ENCODE results near the gene SNRNP35. TPM values are rescaled to one million over a fixed set of nuclear protein-coding genes. Genes with fewer than 3 reads are reported as not detected.

The SNRNP35 gene
- total and polyA plus RNA-seq, 4 experiments from 2014 or later: 39.0 to 49.5 (median 42.2) TPM

DNA sequence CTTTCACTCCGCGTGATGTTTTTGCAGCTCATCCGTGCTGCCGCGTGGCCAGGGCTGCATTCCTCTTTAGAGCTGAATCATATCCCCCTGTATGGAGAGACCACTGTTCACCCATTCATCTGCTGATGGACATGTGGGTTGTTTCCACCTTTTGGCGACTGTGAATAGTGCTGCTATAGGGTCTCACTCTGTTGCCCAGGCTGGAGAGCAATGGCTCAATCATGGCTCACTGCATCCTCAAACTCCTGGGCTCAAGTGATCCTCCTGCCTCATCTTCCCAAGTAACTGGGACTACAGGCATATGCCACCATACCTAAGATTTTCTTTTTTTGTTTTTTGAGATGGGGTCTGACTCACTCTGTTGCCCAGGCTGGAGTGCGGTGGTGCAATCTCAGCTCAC lies 39.1 kb downstream of the SNRNP35 start:
- Histone ChIP-seq H3K27me3 (ENCODE audit: insufficient read depth, low read length) (no peaks in the 10 kb centered on the region), H3K4me1 (ENCODE audit: insufficient read depth, low read length) (no peaks in the 10 kb centered on the region), H3K27ac (ENCODE audit: low read depth, low read length) (no peak overlapping the region), H3K4me3 (ENCODE audit: low read length in 2 of 2) (no peak overlapping the region), H3K9me3 (ENCODE audit: control insufficient read depth in 1 of 2, low read length in 2 of 2) (no peaks in the 10 kb centered on the region), H3K36me3 (ENCODE audit: insufficient read depth, low read length) (no peaks in the 10 kb centered on the region)
- Mint-ChIP-seq H3K4me1 (peaks cover 0 to 3% (median 0%) of the 10 kb centered on the region in 4 donors), H3K9me3 (no peaks in the 10 kb centered on the region), H3K36me3 (peaks cover 4 to 19% of the 10 kb centered on the region in 2 donors), H3K4me3 (no peak overlapping the region), H3K27ac (no peak overlapping the region), H3K27me3 (no peaks in the 10 kb centered on the region)
- CTCF ChIA-PET (ENCODE audit: partially characterized antibody): interaction anchor here (0.6 kb wide), 1 partner anchor 1656 kb away, joined by 3 read pairs; no protein-coding TSS in a partner anchor
- intact Hi-C loops (cut with micrococcal nuclease): no loop called here
- DNase-seq: no peak
- POLR2A ChIA-PET (ENCODE audit: partially characterized antibody): no interaction called here

DNA sequence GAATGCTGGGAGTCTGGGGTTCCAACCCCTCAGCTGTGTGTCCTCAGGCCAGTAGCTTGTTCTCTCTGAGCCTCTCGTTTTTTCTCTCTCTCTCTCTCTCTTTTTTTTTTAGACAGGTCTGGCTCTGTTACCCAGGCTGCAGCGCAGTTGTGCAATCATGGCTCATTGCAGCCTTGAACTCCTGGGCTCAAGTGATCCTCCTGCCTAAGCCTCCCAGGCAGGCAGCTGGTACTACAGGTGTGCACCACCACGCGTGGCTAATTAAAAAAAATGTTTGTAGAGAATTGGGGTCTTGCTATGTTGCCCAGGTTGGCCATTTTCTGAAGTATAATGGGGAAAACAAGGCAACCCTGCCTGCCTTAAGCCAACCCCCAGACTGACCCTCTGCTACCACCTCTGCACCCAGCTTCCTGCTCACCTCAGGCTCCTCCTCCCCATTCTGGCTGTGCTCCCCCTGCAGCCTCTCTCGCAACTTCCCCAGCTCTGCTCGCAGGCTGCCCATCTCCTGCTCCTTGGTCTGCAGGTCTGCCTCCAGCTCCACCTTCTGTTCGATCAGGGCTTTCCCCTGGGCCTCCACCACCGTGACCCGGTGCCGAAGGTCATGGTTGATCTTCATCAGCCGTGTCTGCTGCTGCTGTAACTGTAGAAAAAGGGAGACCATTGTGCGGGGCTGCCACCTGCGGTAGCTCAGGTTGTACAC lies 40.3 kb downstream of the SNRNP35 start:
- H3K27ac ChIP-seq (ENCODE audit: low read depth, low read length): no peak overlapping the region
- intact Hi-C loops (cut with micrococcal nuclease): no loop called here

DNA sequence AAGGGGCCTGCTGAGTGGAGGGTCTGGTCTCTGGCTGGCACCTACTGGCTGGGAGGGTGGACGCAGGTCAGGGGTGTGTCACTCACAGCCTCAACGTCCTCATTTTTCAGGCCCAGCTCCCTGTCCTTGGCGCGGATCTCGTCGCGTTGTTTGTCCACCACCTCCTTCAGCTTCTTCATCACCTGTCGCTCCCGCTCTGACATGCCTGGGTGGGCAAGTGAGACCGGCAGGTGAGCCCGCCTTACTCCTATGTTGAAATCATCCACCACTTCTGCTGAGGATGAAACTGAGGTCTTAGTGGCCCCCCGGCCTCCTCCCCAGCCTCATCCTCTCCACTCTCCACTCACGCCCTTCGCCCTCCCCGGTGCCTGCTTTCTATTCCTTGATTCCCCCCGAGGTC lies 41.4 kb downstream of the SNRNP35 start:
- ChIA-PET CTCF (ENCODE audit: partially characterized antibody) (no interaction called here), POLR2A (ENCODE audit: partially characterized antibody) (no interaction called here)
- Mint-ChIP-seq H3K36me3 (peaks cover 4 to 17% of the 10 kb centered on the region in 2 donors), H3K27ac (no peak overlapping the region), H3K4me3 (no peak overlapping the region), H3K4me1 (peaks cover 0 to 3% (median 0%) of the 10 kb centered on the region in 4 donors), H3K9me3 (no peaks in the 10 kb centered on the region), H3K27me3 (no peaks in the 10 kb centered on the region)
- Histone ChIP-seq H3K27ac (ENCODE audit: low read depth, low read length) (no peak overlapping the region), H3K36me3 (ENCODE audit: insufficient read depth, low read length) (no peaks in the 10 kb centered on the region), H3K27me3 (ENCODE audit: insufficient read depth, low read length) (no peaks in the 10 kb centered on the region), H3K9me3 (ENCODE audit: control insufficient read depth in 1 of 2, low read length in 2 of 2) (no peaks in the 10 kb centered on the region), H3K4me1 (ENCODE audit: insufficient read depth, low read length) (no peaks in the 10 kb centered on the region), H3K4me3 (ENCODE audit: low read length in 2 of 2) (no peak overlapping the region)
- intact Hi-C loops (cut with micrococcal nuclease): no loop called here
- no peak for DNase-seq

More for the DNA sequence above, 40.3 kb downstream of the SNRNP35 start:
- DNase-seq: no peak
- H3K36me3 Mint-ChIP-seq: peaks cover 4 to 17% of the 10 kb centered on the region in 2 donors
- H3K27me3 Mint-ChIP-seq: no peaks in the 10 kb centered on the region
- no peak overlapping the region for H3K4me3 Mint-ChIP-seq
- no peaks in the 10 kb centered on the region for H3K9me3 Mint-ChIP-seq
- Histone ChIP-seq H3K36me3 (ENCODE audit: insufficient read depth, low read length) (no peaks in the 10 kb centered on the region), H3K4me3 (ENCODE audit: low read length in 2 of 2) (no peak overlapping the region), H3K9me3 (ENCODE audit: control insufficient read depth in 1 of 2, low read length in 2 of 2) (no peaks in the 10 kb centered on the region), H3K4me1 (ENCODE audit: insufficient read depth, low read length) (no peaks in the 10 kb centered on the region), H3K27me3 (ENCODE audit: insufficient read depth, low read length) (no peaks in the 10 kb centered on the region)
- ChIA-PET POLR2A (ENCODE audit: partially characterized antibody) (interaction anchor here (0.6 to 1.5 kb wide), 2 partner anchors 65 to 114 kb away, joined by 3 to 4 read pairs; partner anchors contain the start of gene KMT5A), CTCF (ENCODE audit: partially characterized antibody) (no interaction called here)
- H3K4me1 Mint-ChIP-seq: peaks cover 0 to 3% (median 0%) of the 10 kb centered on the region in 4 donors
- no peak overlapping the region for H3K27ac Mint-ChIP-seq

DNA sequence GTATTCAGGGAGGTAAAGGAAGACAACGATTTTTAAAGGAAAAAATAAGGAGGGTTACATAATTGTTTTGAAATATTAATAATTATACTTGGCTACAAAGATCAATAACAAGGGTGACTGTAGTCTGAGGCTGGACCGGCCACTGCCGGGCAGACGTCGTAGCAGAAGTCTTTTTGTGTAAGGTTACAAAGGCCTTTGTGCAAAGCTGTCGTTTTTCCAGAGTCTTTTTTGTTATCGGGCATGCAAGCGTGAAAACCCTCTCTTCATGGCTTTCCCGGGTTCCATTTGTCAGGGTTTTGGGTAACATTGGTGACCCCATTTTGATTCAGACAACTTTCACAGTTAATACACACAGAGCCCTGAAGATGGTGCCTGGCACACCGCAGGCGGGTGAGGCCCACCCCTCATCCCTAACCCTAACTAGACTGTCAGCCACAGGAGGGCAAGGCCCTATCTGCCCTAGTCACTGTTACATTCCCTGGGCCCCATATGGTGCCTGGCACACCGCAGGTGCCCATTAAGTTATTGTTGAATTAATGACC lies 44.3 kb downstream of the SNRNP35 start:
- Histone ChIP-seq H3K27ac (ENCODE audit: low read depth, low read length) (no peak overlapping the region), H3K4me1 (ENCODE audit: insufficient read depth, low read length) (no peaks in the 10 kb centered on the region), H3K36me3 (ENCODE audit: insufficient read depth, low read length) (no peaks in the 10 kb centered on the region), H3K27me3 (ENCODE audit: insufficient read depth, low read length) (no peaks in the 10 kb centered on the region), H3K9me3 (ENCODE audit: control insufficient read depth in 1 of 2, low read length in 2 of 2) (no peaks in the 10 kb centered on the region), H3K4me3 (ENCODE audit: low read length in 2 of 2) (no peak overlapping the region)
- H3K27ac Mint-ChIP-seq: no peak overlapping the region
- no peak overlapping the region for H3K4me3 Mint-ChIP-seq
- POLR2A ChIA-PET (ENCODE audit: partially characterized antibody): no interaction called here
- H3K36me3 Mint-ChIP-seq: peaks cover 4 to 14% of the 10 kb centered on the region in 2 donors
- H3K27me3 Mint-ChIP-seq: no peaks in the 10 kb centered on the region
- intact Hi-C loops (cut with micrococcal nuclease): no loop called here
- CTCF ChIA-PET (ENCODE audit: partially characterized antibody): no interaction called here
- H3K9me3 Mint-ChIP-seq: no peaks in the 10 kb centered on the region
- no peak for DNase-seq
- H3K4me1 Mint-ChIP-seq: peaks cover 0 to 3% (median 0%) of the 10 kb centered on the region in 4 donors

DNA sequence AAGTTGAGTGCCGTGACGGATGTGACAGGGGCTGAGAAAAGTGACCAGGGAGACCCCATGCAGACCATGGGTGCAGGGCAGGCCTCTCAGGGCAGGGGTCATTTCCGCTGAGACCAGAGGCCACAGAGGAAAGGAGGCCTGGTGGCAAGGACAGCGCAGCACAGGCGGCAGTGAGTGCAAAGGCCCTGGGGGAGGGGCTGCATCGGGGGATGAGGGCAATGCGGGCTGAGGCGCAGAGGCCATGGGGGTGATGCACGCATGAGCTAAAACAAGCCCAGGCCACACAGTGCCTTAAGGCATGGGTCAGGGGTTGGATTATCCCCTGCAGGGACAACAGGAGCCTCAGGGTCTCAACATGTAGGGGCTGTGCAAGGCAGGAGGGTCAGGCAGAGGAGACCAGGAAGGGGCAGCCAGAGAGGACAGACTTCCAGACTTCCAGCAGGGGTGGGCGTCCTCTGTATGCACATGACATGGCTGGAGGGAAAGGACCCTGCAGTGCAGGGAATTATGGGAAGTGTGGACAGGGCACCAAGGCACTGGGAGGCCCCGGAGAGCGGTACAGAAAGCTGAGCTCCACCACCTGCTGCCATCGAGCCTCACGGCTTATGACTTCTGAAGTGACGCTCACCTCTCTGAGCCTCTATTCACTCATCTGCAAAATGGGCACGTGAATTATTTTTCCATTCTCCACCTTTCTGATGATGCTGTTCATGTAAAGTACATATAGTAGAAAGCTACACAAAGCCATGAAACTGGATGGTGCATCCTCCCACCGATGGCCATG lies 48.3 kb downstream of the SNRNP35 start:
- ChIA-PET POLR2A (ENCODE audit: partially characterized antibody) (no interaction called here), CTCF (ENCODE audit: partially characterized antibody) (interaction anchor here (0.6 kb wide), 1 partner anchor 10 kb away, joined by 3 read pairs; no protein-coding TSS in a partner anchor)
- H3K4me3 Mint-ChIP-seq: no peak overlapping the region
- no peak overlapping the region for H3K27ac ChIP-seq (ENCODE audit: low read depth, low read length)
- H3K9me3 Mint-ChIP-seq: no peaks in the 10 kb centered on the region
- intact Hi-C loops (cut with micrococcal nuclease): no loop called here
- no peak overlapping the region for H3K4me3 ChIP-seq (ENCODE audit: low read length in 2 of 2)
- DNase-seq: no peak
- no peaks in the 10 kb centered on the region for H3K9me3 ChIP-seq (ENCODE audit: control insufficient read depth in 1 of 2, low read length in 2 of 2)
- H3K4me1 ChIP-seq (ENCODE audit: insufficient read depth, low read length): no peaks in the 10 kb centered on the region
- peak overlapping the region in 2 of 7 donors; percentile 62 to 85 for H3K27ac Mint-ChIP-seq
- H3K36me3 ChIP-seq (ENCODE audit: insufficient read depth, low read length): no peaks in the 10 kb centered on the region
- peaks cover 0 to 3% of the 10 kb centered on the region in 2 donors for H3K36me3 Mint-ChIP-seq
- no peaks in the 10 kb centered on the region for H3K27me3 ChIP-seq (ENCODE audit: insufficient read depth, low read length)
- H3K27me3 Mint-ChIP-seq: no peaks in the 10 kb centered on the region
- peaks cover 0 to 2% (median under 1%) of the 10 kb centered on the region in 4 donors for H3K4me1 Mint-ChIP-seq

DNA sequence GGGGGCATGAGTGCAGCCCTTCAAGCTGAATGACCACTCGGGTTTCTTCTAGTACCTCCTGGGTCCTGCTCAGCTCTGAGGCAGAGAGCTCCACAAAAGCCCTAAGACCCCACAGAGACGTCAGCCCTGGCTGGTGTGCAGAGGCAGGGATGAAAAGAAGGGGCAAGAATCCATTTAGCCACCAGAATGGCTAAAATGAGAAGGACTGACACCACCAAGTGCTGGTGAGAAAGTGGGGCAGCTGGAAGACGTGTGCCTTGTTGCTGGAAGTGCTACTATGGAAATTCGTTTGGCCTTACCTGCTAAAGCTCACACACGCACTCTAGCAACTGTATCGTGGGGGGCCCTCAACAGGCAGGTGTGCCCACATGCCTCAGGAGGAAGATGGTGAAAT lies 48.9 kb downstream of the SNRNP35 start:
- H3K27ac ChIP-seq (ENCODE audit: low read depth, low read length): no peak overlapping the region
- DNase-seq: no peak
- Mint-ChIP-seq H3K36me3 (peaks cover 0 to 3% of the 10 kb centered on the region in 2 donors), H3K9me3 (no peaks in the 10 kb centered on the region), H3K27ac (peak overlapping the region in 1 of 7 donors; percentile 85), H3K4me3 (no peak overlapping the region), H3K27me3 (no peaks in the 10 kb centered on the region), H3K4me1 (peaks cover 0 to 2% (median under 1%) of the 10 kb centered on the region in 4 donors)
- no peaks in the 10 kb centered on the region for H3K4me1 ChIP-seq (ENCODE audit: insufficient read depth, low read length)
- POLR2A ChIA-PET (ENCODE audit: partially characterized antibody): no interaction called here
- H3K4me3 ChIP-seq (ENCODE audit: low read length in 2 of 2): no peak overlapping the region
- CTCF ChIA-PET (ENCODE audit: partially characterized antibody): interaction anchor here (0.6 kb wide), 1 partner anchor 10 kb away, joined by 3 read pairs; no protein-coding TSS in a partner anchor
- H3K27me3 ChIP-seq (ENCODE audit: insufficient read depth, low read length): no peaks in the 10 kb centered on the region
- intact Hi-C loops (cut with micrococcal nuclease): no loop called here
- H3K9me3 ChIP-seq (ENCODE audit: control insufficient read depth in 1 of 2, low read length in 2 of 2): no peaks in the 10 kb centered on the region
- H3K36me3 ChIP-seq (ENCODE audit: insufficient read depth, low read length): no peaks in the 10 kb centered on the region

Measured in CD4-positive, alpha-beta memory T cell (primary cell).